HepG2 (cell line): ENCODE data around the gene DOCK10. TPM values are rescaled to one million over a fixed set of nuclear protein-coding genes. Genes with fewer than 3 reads are reported as not detected.

Source experiments
- ARID4A ChIP-seq: sonication (generic); formaldehyde crosslinking; IDR thresholded peaks from 2 replicates; pipeline ENCODE4 v1.5.0; 2020; ENCODE audit warnings: mild to moderate bottlenecking, missing genetic modification reagents, borderline replicate concordance
- FOXA3 ChIP-seq: IDR thresholded peaks from 2 replicates; pipeline ENCODE4 v1.6.1; 2016; ENCODE audit warnings: missing genetic modification reagents, missing compliant biosample characterization
- MTF2 ChIP-seq: sonication (generic); formaldehyde crosslinking; IDR thresholded peaks from 2 replicates; pipeline ENCODE4 v1.5.0; 2020; ENCODE audit warnings: missing genetic modification reagents, borderline replicate concordance
- NKX3-1 ChIP-seq: sonication (generic); formaldehyde crosslinking; IDR thresholded peaks from 2 replicates; pipeline ENCODE4 v1.5.0; 2020; ENCODE audit warnings: missing genetic modification reagents
- PRDM10 ChIP-seq: sonication (generic); formaldehyde crosslinking; IDR thresholded peaks from 2 replicates; pipeline ENCODE4 v1.4.0; 2020; ENCODE audit warnings: low read depth, missing genetic modification reagents
- SP140L ChIP-seq: sonication (generic); formaldehyde crosslinking; IDR thresholded peaks from 2 replicates; pipeline ENCODE4 v1.4.0; 2020; ENCODE audit warnings: missing genetic modification reagents, borderline replicate concordance
- ZHX2 ChIP-seq, 2 experiments: sonication (generic) in 1 of 2; formaldehyde crosslinking in 1 of 2; IDR thresholded peaks; 2 replicates each; pipeline versions ENCODE4 v1.6.1 to v1.9.0; 2014 to 2022; ENCODE audit warnings: antibody characterized with exemption in 1 of 2, borderline replicate concordance in 1 of 2, inconsistent platforms in 1 of 2, low read depth in 1 of 2, missing genetic modification reagents in 1 of 2
- ZNF136 ChIP-seq: sonication (generic); formaldehyde crosslinking; IDR thresholded peaks from 2 replicates; pipeline ENCODE4 v1.8.1; 2022; ENCODE audit warnings: low read depth, mild to moderate bottlenecking, moderate library complexity, missing genetic modification reagents
- ZNF510 ChIP-seq: sonication (generic); formaldehyde crosslinking; IDR thresholded peaks from 2 replicates; pipeline ENCODE4 v1.4.0; 2020; ENCODE audit warnings: low read depth, mild to moderate bottlenecking, missing genetic modification reagents
- ZSCAN31 ChIP-seq: sonication (generic); formaldehyde crosslinking; IDR thresholded peaks from 2 replicates; pipeline ENCODE4 v1.5.0; 2020; ENCODE audit warnings: low read depth, mild to moderate bottlenecking, missing genetic modification reagents
- polyA plus RNA-seq, 8 experiments: library from polyadenylated mRNA; depleted of rRNA in 3 of 8; stranded (reverse) in 7 of 8; unstranded in 1 of 8; fragments of >200 nt; fragmentation: Illumina TruSeq in 4 of 8; extraction: Trizol in 4 of 8; gene quantifications; 2 replicates each; pipeline versions ENCODE4 v1.2.1 to v1.2.3, GENCODE V29; 2011 to 2016; ENCODE audit warnings: low read depth in 4 of 8, missing spikeins in 1 of 8, mixed read lengths in 1 of 8; ENCODE audit not compliant: insufficient read depth in 1 of 8
- total RNA-seq, 5 experiments: library from RNA; depleted of rRNA; stranded (reverse); fragments of >200 nt; fragmentation: Illumina TruSeq; extraction: Trizol; gene quantifications; 2 replicates each; pipeline ENCODE4 v1.2.3, GENCODE V29; 2016; ENCODE audit warnings: low read depth in 1 of 5

The DOCK10 gene
- total and polyA plus RNA-seq, 2 of the 13 experiments (the other 11 are each of a cell fraction or from before 2014, with no cell fraction given): not detected

- TF ChIP-seq NKX3-1 (no peak), MTF2 (CRISPR knock-in tag) (no peak), ZSCAN31 (no peak), PRDM10 (CRISPR knock-in tag) (no peak), ZNF510 (no peak), ARID4A (CRISPR knock-in tag) (no peak), ZNF136 (CRISPR knock-in tag) (no peak), SP140L (CRISPR knock-in tag) (no peak), FOXA3 (CRISPR knock-in tag) (no peak), ZHX2 (IDR thresholded peaks at IDR 0.05; ENCODE audit: low read depth) (no peak), ZHX2 (CRISPR knock-in tag; IDR thresholded peaks at IDR 0.05; ENCODE audit: borderline replicate concordance) (no peak)
These were observed 262.2 kb downstream of the DOCK10 start (continued) for GRCh38 chr2:224780106-224780505.
